T47D (cell line): ENCODE measurements around the gene CCDC194.

Experiments used
- DNase-seq, 2 experiments: peaks; one replicate each; pipeline versions ENCODE4 v3.0.0 to v3.0.0-alpha.2; 2011 to 2012; ENCODE audit warnings: low read depth in 1 of 2, low spot score in 1 of 2
- JUND ChIP-seq: IDR thresholded peaks from 2 replicates; pipeline ENCODE4 v1.6.1; 2012; ENCODE audit warnings: low read depth
- in situ Hi-C: cut with HindIII; loops from 2 replicates; pipeline ENCODE4 v1.10.0; 2016; ENCODE audit warnings: low sequenced_read_pairs, low pct_unique_long_range_greater_than_20kb

CCDC194 gene

DNA sequence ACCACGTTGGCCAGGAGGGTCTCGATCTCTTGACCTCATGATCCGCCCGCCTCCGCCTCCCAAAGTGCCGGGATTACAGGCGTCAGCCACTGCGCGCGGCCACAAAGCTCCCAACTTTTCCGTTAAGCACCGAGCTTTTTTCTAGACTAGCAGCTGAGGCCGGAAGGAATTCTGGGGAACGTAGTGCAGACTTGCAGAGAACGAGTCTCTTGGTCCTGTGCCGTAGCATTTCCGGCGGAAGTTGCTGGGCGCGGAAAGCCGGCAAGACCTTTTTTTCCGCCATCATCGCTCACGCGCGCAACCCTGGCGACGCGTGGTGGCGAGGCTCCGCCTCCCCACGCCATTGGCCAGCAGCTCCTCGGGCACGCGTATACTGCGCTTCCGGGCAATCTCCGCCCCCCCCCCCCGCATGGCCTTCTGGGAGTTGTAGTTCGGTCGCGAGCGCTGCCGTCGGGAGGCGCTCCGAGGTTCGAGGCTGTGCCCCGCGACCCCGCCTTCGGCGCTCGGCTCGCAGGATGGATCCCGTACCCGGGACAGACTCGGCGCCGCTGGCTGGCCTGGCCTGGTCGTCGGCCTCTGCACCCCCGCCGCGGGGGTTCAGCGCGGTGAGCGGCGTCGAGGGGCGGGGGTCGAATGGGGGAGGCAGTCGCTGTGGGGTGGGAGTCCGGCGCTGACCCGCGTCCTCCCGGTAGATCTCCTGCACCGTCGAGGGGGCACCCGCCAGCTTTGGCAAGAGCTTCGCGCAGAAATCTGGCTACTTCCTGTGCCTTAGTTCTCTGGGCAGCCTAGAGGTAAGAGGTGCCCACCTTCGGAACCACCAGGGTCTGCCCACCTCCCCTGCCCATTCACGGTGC is 25.9 kb upstream of the CCDC194 start, which contains the start of gene MVB12A:
Gene MVB12A (plus strand): TSS at position 427 of the 854 bp plus-strand sequence. CDS start 89 bp downstream, at position 516.
- in situ Hi-C loops, result no loop called here
- TF ChIP-seq JUND, result no peak
- DNase-seq, result peak; percentile 87 to 98

DNA sequence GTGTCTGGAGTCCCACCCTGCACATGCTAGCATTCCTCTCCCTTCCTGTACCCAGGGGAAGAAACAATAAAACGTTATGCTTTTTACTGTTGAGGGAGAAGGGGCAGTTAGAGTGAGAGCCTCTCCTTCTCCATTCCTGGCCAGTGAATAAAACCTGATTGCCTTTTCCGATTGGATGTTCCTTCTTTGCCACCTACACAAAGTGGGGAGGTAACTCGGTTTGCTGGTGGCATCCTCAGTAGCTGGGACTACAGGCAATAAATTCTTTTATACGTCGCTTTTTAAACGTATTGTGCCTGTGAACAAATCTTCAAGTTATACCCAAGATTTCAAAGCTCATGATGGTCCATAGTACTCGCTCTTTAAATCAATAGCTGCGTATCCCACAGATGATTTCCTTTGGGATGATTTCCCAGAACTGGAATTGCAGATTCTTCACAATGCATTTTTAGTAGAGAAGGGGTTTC is 25.2 kb upstream of the CCDC194 start:
- no peak for TF ChIP-seq JUND
- in situ Hi-C loops, result no loop called here
- no peak for DNase-seq

DNA sequence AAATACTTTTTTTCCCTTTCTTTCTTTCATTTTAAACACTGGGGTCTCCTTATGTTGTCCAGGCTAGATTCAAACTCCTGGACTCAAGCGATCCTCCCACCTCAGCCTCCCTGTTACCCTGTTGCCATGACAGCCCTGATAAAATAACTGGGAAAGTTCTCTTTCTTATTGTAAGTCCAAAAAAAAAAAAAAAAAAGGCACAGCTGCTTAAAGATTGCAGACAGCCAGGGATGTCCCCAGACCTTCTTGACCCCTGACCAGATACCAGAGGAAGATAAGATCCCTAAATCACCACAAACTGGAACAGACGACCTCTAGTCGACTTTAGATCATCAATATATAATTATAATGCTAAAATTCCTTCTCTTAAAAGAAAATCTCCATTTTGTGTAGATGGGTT is 24.7 kb upstream of the CCDC194 start:
- in situ Hi-C loops, result no loop called here
- no peak for TF ChIP-seq JUND
- no peak for DNase-seq

DNA sequence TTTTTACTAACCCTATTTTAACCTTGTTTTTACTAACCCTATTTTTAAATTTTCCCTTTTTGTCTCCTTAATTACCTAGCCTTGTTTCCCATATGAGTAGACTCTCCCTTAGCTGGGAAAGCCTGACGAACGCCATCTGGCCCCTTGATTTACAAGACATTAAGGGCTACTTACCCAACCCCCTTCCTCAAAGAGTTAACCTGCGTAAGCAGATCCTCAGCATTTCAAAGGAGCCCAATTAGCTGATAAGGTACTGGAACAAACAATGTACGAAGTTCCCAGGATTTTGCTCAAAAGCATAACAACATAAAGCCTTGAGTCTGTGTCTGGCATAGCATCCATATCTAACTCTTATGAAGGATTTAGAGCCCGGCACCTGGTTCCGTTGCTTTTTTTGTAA is 21.1 kb upstream of the CCDC194 start:
- in situ Hi-C loops, result no loop called here
- DNase-seq, result no peak
- no peak for TF ChIP-seq JUND

DNA sequence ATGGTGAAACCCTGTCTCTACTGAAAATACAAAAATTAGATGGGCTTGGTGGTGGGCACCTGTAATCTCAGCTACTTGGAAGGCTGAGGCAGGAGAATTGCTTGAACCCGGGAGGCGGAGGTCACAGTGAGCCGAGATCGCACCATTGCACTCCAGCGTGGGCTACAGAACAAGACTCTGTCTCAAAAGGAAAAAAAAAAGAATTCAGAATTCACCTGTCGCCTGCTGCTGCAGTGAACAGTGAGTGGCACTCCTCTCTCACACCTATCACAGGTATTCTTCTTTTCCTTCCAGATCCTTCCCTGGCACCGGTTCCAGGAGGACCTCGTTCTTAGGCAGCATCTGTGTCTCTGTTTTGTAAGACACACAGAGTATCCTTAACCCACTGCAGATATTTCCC is 20.1 kb upstream of the CCDC194 start:
- in situ Hi-C loops, result no loop called here

DNA sequence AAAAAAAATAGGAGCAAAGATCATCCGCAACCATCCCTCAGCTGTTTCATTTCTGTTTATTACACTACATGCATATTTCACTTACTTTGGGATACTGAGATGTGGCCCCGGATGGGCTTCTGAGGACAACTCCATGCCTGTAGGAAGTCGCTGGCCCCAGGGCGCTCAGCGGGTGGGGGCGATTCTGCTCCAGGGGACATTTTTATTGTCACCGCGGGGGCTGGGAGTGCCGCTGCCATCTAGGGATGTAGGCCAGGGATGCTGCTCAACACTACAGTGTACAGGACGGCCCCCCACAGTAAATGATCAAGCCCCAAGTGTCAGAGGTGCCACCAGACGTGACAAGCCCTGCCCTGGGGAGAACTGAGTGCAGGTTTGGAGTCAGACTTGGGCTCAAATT is 17.8 kb upstream of the CCDC194 start:
- no peak for TF ChIP-seq JUND
- DNase-seq, result no peak
- in situ Hi-C loops, result no loop called here

More for the DNA sequence above, 20.1 kb upstream of the CCDC194 start:
- no peak for TF ChIP-seq JUND
- no peak for DNase-seq

DNA sequence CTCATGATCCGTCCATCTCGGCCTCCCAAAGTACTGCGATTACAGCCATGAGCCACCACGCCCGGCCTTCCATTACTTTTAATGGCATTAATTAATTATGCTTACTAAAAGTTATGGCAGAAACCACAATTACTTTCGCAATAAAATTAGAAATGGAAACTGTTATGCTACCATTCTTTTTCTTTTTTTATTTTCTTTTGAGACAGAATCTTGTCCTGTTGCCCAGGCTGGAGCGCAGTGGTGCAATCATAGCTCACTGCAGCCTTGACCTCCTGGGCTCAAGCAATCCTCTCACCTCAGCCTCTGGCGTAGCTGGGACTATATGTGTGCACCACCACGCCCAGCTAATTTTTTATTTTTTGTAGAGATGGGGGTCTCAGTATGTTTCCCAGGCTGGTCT is 16.0 kb upstream of the CCDC194 start:
- in situ Hi-C loops, result no loop called here
- no peak for DNase-seq

DNA sequence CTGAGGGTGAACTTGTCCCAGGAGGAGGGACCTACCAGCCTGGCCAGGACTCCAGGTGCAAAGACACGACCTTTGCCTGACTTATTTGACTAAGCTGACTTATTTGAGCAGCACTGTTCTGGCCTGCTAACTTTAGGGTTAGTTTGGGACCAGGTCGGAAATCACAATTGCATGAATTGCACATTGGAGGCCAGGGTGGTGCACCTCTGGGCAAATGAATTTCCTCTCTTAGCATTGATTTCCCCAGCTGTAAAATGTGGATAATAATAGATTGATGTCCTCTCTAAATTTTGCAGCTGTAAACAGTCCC is 12.8 kb upstream of the CCDC194 start:
- in situ Hi-C loops, result no loop called here
- no peak for DNase-seq
- TF ChIP-seq JUND, result no peak

More for the DNA sequence above, 16.0 kb upstream of the CCDC194 start:
- no peak for TF ChIP-seq JUND

DNA sequence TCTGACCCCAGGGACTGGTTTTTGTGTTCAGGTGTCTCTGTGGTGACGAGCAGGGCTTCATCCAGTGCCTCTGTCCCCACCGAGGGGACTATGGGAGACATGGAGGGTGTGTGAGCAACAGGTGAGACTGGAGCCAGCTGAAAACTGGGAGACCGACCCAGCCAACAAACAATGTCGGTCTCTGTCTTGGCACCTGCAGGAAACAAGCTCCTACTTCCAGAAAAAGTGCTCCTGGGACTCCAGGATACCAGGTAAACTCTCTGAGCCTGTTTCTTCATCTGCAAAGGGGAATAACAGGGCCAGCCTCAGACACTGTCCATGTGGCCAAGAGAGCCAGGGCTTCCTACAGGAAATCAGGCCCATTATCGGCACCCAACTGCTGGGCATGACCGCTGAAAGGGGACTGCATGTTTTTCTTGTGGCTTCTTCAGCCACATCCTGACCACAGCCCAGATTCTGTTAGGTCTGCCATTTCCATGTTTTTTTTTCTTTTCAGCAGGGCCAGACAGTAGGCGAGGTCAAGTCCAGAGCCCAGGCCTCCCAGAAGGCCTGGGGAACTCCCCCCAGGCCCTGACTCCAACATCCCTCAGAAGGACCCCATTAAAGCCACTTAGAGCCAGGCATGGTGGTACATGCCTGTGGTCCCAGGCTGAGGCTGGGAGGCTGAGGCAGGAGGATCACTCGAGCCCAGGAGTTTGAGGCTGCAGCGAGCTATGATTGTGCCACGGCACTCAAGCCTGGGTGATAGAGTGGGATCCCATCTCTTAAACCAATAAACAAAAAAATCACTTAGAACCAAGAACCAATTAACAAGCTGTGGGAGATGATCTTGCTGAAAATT is 12.3 kb upstream of the CCDC194 start:
- no peak for DNase-seq
- in situ Hi-C loops, result no loop called here
- no peak for TF ChIP-seq JUND

DNA sequence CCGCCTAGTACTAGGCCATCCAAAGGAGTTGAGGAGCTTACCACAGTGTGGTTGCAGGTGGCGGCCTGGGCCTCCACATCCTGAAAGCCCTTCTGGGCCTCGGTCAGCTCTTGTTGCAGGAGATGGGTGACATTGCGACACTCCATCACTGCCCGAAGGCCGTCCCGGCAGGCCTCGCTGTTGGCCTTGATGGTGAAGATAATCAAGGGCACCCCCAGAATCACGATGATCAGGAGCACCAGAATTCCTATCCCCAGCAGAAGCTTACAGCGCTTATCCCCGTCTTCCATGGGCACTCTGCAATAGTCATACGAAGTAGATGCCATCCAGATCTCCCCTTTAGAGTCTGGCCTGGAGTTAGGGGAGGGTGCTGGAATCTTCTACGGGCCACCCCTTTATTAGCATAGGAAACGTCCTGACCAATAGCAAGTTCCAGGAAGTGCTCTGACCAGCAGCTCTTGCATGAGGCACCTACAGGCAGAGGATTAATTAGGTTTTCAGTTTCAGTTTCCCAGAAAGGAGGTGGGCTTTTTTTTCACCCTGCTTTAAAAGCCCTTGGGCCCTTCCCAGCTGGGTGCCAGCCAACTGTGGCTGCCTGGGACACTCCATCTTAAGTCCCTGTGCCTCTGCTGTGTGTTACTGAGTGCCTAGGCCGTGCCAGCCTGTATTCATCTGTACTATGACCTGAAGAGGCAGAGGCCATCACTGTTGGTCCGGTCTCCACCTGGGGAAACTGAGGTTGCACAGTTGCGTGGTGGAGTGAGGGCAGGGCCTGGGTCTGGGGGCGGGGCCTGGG is 11.5 kb upstream of the CCDC194 start, which contains the start of gene BST2:
Gene BST2 (minus strand): TSS at position 381 of the 796 bp plus-strand sequence. CDS start 55 bp downstream, at position 326.
- DNase-seq, result peak; percentile 89 to 94
- in situ Hi-C loops, result no loop called here
- TF ChIP-seq JUND, result no peak

DNA sequence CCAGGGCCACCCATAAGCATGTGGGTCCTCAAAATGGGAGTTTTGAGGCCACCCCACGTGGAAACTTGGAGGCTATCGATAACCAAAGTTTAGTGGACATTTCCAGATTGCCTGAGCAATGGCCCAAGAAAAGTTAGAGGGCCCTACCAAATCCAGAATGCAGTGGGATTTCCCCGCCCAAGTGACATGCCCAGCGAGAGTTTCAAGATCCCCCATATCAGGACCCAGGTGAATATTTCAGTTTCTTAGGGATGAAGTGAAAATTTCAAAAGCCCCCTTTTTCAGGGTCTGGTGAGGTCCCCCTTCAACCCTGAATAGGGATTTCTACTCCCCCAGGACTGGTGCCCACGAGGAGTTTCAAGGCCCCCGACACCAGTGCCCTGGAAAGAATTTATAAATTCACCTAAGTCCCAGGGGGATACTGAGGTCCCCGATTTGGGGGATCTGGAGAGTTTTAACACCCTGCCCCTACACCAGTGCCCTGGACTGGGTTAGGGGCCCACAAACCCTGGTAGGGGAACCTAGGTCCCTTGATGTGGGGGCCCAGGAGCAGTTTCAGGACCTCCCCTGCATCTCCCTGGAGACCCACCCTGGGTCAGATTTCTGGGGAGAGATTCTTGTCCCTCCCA is 10.7 kb upstream of the CCDC194 start:
- in situ Hi-C loops, result no loop called here
- no peak for DNase-seq
- no peak for TF ChIP-seq JUND

DNA sequence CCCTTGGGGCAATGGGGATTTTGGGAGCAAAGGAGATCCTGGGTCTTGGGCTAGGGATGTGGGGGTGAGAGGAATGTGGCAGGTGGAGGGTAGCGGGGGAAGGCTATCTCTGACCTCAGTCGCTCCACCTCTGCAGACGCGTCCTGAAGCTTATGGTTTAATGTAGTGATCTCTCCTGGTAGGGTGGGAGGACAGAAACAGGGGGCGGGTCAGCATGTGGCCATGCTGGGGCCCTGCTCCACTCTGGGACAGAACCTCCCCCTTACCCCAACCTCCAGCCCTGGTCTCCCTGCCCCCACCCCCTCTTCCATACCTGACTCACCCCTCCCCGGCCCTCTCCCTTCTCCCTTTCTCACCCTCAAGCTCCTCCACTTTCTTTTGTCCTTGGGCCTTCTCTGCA is 10.0 kb upstream of the CCDC194 start:
- in situ Hi-C loops, result no loop called here
- no peak for DNase-seq
- no peak for TF ChIP-seq JUND
